ENCODE data around the gene DHRSX.

DNA sequence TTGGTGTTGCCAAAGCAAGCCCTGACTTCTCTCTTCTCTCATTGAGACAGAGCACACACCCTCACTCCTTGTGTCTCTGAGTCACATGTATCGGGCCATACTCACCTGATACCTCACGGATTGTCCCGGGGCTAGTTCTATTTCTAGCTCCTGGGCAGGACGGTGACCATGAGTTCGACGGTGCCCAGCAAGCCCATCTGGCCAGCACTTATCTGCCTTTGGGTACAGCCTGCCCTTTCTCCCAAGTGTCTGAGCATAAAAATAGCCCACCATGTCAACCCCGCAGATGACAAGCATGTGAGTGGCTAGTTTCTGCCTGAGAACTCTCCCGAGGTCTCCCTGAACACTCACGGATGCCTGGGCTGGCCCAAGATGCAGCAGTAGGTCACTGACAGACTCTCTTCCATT is 158.5 kb downstream of the DHRSX start:
- TF ChIP-seq, protein P1, sequence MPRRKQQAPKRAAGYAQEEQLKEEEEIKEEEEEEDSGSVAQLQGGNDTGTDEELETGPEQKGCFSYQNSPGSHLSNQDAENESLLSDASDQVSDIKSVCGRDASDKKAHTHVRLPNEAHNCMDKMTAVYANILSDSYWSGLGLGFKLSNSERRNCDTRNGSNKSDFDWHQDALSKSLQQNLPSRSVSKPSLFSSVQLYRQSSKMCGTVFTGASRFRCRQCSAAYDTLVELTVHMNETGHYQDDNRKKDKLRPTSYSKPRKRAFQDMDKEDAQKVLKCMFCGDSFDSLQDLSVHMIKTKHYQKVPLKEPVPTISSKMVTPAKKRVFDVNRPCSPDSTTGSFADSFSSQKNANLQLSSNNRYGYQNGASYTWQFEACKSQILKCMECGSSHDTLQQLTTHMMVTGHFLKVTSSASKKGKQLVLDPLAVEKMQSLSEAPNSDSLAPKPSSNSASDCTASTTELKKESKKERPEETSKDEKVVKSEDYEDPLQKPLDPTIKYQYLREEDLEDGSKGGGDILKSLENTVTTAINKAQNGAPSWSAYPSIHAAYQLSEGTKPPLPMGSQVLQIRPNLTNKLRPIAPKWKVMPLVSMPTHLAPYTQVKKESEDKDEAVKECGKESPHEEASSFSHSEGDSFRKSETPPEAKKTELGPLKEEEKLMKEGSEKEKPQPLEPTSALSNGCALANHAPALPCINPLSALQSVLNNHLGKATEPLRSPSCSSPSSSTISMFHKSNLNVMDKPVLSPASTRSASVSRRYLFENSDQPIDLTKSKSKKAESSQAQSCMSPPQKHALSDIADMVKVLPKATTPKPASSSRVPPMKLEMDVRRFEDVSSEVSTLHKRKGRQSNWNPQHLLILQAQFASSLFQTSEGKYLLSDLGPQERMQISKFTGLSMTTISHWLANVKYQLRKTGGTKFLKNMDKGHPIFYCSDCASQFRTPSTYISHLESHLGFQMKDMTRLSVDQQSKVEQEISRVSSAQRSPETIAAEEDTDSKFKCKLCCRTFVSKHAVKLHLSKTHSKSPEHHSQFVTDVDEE (CRISPR knock-in tag; IDR thresholded peaks at IDR 0.05): no peak
- no peak for TF ChIP-seq ARNTL (CRISPR knock-in tag; IDR thresholded peaks at IDR 0.05; ENCODE audit: borderline replicate concordance, low read depth)

Data from SK-N-SH treated with all-trans-retinoic acid at 6 μM for 48 hours (cell line).